Activated CD8-positive, alpha-beta memory T cell treated with anti-CD3 and anti-CD28 coated beads for 36 hours (primary cell): ENCODE measurements around the gene USP47. TPM values are rescaled to one million over a fixed set of nuclear protein-coding genes. Genes with fewer than 3 reads are reported as not detected.

Experiments
- CTCF ChIA-PET: fragments of 350-600 bp; sonication (Branson Sonifier 250); formaldehyde crosslinking; loops from one replicate; lab custom pipeline; 2021; ENCODE audit warnings: antibody characterized with exemption; lab: Charles Lee
- POLR2A ChIA-PET: fragments of 350-600 bp; sonication (Branson Sonifier 250); formaldehyde crosslinking; loops from one replicate; lab custom pipeline; 2021; ENCODE audit warnings: antibody characterized with exemption; lab: Charles Lee
- total RNA-seq, 2 experiments: library from RNA; stranded (reverse); gene quantifications; one replicate each; pipeline ENCODE4 v1.2.3, GENCODE V29; 2021

Gene USP47
- total RNA-seq, 2 experiments from 2014 or later, result 43.9 to 47.2 TPM

DNA sequence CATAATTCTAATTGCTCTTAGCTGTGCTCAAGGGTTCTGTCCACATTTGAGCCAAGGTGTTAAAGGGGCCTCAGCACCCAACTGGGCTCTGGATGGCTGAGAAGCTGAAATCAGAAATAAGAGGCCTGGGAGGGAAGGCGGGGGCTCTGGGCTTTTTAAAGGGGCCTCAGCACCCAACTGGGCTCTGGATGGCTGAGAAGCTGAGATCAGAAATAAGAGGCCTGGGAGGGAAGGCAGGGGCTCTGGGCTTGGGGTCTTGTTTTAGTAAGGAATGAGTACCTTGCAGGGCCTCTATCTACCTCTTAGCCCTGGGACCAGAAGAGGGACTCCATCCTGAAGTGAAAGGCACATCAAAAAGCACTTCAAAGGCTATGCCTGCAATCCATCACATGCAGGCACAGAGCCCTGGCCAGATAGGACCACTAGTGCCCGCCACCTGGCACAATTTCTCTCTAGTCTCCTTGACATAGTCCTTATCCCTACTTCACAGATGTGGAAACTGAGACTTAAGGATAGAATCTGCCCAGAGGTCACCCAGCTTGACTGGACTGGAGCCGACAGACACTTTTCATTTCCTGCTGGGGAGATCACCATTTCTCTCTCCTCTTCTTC, 131.1 kb downstream of the USP47 start:
- ChIA-PET CTCF (no interaction called here), POLR2A (no interaction called here)

DNA sequence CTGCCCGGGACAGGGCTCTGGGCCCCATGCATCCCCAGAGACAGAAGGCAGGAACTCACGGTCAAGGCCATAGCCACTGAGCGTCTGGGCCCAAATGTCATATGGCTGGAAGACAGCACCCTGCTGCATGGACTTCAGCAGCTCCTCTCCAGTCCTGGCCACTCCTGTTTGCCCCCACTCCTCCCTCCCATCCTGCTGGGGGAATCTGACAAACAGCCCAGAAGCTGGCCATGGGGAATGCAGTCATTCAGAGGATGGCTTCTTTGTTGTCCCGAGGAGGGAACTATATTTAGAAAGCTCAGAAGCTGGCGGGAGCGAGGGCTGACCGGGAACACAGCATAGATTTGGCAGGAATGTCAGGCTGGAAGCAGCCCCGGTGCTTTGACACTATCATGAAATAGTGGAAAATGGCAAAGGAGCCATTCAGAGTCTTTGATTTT, 131.6 kb downstream of the USP47 start:
- CTCF ChIA-PET, result no interaction called here
- POLR2A ChIA-PET, result no interaction called here

DNA sequence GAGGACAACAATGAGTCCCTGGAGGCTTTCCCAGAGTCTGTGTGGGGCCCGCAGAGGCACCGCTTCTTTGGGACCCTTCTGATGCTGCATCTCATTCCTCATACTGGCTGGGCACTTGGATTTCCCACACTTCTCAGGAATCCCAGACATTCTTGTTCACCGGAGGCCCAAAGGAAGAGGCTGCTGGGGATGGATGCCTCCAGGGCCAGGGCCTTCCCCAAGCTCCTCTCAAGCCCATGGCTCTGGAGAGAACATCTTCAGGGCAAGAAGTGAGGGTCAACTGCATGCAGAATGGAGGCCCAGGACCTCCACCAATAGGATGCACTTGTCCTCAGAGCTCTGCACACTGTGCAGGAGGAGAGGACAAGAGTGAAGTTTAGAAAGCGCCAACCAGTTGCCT, 132.1 kb downstream of the USP47 start:
- ChIA-PET POLR2A (no interaction called here), CTCF (no interaction called here)

DNA sequence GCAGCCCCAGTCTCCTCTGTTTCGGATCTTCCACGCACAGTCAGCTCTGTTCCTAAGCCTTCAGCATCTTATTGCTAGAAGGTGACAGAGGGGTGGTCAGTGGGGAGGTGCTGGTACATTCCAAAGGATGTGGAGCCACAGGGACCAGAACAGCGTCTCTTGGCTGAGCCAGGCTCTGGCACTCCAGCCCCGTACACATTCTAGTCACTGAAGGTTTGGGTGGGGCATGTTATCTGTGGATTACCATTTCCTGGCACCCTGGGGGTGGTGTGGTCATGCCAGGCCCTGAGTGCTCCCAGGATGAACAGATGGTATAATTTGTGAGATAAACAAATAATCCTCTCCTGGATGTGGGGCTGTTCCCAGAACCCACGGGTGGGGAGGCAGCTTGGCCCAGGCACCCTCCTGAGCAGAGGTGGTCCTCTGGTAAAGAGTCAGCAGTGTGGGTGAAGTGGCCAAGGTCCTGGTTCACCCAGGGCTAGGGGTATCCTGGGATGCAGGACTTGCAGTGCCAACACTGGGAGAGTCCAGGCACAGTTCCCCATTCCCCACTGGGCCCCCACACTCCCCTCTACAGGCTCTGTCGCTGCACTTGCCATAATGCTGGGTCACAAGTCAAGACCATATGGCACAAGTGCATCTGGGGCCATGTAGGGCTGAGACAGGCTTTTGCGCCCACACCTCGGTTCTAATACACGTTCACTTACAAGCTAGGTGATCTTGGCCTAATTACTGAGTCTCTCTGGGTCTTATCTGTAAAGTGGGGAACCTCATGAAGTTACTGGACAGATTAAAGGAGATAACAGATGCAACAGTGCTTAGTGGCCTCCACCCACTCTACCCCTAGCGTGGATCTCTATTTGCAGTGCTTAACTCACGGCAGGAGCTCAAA, 133.7 kb downstream of the USP47 start:
- CTCF ChIA-PET, result no interaction called here
- POLR2A ChIA-PET, result no interaction called here

DNA sequence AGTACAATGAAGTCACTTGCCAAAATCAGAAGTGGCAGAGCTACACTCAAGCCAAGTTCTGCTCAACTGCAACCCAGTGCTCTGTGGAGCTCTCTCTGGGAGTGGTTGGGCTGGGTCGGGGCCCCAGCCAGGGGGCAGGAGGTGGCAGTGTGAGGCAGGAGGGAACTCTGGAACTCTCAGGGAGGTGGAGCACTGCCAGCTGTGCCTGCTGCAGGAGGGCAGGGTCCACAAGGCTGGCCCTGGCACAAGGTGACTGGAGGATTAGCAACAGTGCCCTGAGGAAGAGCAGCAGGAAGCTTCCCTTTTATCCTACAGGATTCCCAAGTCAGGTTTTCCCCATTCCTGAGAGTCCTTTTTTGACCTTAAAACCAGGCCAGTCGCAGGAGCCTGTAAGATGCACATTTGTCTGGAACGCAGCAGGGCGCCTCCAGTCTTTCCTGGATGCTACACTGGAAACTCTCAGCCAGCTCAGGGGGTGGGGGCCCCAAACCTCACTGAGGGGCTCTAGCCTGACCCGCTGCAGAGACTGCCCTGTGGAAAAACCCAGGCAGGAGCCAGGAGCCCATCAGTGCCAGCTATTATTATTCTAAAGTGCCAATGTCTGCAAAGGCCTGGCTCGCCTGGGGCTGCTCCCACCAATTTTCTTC, 134.8 kb downstream of the USP47 start:
- CTCF ChIA-PET, result no interaction called here

DNA sequence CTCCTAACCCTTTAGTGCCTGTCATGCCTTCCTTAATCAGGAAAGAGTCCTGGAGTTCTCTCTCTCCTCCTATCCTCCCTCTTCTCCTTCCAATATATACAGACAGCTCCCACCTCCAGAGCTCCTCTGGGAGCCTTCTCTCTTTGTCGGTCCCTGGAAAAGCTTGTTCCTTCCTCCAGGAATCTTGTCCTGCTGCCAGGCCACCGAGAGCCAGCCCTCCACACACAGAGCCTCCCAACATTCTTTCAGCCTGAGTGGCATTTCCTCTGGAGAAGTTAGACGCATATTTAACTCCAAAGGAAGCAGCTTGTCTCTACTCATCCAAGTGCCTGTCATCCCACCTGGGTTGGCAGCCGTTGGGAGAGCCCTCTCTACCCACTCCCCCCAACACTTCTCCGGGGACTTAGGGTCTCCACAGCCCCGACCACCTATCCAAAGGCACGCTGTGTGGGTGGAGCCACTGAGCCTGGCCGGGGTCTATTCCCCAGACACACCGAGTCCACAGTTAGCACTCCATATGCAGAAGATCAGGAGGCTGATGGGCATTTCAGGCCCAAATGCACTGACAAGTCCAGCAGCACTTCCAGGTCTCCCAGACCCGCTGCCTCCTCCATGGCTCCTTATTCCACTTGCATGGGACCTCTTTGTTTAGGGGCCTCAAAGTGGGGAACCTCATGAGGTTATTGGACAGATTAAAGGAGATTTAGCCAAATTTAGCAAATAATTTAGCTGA, 135.6 kb downstream of the USP47 start:
- ChIA-PET POLR2A (no interaction called here), CTCF (interaction anchor here (1.9 kb wide), 1 partner anchor 11 kb away, joined by 4 read pairs; no protein-coding TSS in a partner anchor)

More for the DNA sequence above, 134.8 kb downstream of the USP47 start:
- POLR2A ChIA-PET, result no interaction called here

DNA sequence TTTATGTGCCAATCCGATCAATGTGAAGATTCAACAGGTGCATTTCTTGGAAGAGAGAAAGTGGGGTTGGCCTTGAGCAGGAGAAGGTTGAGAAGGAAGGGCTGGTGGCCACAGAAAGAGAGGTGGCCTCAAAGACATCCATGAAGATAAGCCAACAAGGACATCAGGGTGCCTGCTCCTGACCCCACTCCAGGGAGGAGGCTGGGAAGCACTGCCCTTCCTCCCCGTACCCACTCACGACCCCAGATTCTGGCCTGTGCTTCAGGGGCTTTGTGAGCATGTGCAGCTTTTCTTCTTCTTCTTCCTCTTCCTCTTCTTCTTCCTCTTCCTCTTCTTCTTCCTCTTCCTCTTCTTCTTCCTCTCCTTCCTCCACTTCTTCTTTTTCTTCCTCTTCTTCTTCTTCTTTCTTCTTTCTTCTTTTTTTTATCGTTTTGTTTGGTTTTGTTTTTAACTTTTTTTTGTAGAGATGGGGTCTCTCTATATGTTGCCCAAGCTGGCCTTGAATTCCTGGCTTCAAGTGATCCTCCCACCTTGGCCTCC, 136.4 kb downstream of the USP47 start:
- ChIA-PET CTCF (interaction anchor here (1.9 kb wide), 1 partner anchor 11 kb away, joined by 4 read pairs; no protein-coding TSS in a partner anchor), POLR2A (no interaction called here)

DNA sequence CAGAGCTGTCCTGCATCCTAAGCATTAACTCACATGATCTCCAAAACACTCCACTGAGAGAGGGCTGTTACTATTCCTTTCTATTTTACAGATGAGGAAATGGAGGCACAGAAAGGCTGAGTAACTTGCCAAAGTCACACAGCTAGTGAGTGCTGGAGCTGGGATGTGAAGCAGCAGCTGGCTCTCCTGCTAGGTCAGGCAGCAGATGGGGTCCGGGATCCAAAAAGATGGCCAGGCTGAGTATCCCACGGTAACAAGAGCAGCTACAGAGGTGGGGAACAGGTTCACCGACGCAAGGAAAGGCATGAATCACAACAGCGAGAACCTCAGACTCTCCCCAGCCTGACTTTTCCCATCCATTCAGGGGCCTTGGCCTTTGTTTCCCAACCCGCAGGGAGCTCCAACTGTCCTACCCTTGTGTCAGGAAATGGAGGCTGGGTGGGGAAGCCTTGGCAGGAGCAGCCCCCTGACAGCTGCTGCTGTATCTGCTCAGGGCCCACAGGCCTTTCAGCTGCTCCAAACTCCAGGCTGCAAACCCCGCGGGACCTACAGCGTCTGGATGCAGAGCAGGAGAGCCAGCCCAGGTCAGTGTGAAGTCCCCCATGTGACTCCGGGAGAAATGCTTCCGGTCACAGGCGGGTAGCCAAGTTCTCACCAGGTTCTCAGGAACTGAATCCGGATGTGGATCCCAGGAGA, 137.2 kb downstream of the USP47 start:
- CTCF ChIA-PET, result interaction anchor here (1.9 kb wide), 1 partner anchor 12 kb away, joined by 4 read pairs; no protein-coding TSS in a partner anchor
- POLR2A ChIA-PET, result no interaction called here

DNA sequence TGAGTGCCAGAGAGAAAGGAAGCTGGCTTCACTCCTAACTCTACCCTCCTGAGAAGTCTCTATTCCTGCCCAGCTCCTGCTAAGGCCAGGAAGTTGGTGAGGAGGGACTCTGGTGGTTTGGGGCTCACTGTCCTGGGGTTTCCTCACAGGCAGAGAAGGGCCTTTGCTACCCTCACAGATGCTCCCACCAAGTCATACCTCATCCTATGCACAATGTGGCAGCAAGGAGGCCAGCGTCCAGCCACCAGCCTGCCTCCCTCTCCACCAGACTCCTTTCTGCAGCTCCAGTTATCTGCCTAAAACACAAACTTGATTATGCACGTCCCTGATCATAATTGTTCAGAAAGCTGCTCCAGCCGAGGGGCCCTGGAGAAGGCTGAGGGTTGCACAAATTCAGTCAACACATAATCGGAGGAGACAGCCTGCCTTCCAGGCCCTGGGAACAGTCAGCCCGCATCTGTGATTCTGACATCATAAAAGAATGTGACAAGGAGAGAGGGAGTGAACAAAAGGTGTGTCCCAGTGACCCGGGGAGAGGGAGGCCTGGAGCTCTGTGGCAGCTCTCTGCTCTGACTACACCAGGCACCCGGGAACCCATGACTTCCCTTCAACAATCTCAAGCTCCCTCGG, 137.8 kb downstream of the USP47 start:
- ChIA-PET CTCF (no interaction called here), POLR2A (no interaction called here)

DNA sequence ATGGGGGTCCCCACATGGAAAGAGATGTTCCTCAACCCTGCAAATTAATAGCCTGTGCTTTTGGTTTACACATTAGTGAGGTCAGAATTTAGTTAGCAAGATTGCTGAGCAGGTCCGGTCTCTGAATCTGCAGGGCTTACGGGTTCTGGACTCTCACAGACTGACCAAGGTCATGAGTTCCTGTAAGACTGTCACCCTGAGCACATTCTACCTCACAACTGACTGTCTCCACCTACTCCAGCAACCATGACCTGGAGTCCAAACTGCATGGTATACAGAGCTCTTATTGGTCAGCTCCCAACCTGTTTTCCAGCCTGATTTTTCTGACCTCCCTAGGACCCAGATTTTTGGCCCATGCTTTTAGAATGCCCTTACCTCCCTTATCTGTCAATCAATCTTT, 138.4 kb downstream of the USP47 start:
- POLR2A ChIA-PET, result no interaction called here
- CTCF ChIA-PET, result no interaction called here

DNA sequence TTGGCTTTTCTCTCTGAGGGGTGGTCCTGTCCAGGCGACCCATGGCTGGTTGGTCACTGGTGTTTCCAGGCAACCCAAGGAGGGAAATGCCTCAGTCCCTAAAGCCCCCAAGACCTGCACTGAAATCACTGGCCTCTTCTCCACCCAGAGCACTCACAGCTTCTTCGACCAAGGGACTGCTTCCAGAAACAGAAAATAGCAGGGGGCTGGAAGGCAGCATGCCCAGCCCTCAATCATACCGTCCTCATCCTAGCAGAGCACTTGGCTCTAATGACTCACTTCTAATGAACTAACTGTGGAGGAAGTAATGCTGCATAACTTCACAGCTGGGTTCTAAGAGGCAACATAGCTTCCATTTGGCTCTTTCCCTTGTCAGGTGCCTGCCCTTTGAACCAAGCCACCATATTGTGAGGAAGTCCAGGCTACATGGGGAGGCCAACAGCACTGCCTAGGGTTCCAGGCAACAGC, 139.1 kb downstream of the USP47 start:
- ChIA-PET CTCF (no interaction called here), POLR2A (no interaction called here)

DNA sequence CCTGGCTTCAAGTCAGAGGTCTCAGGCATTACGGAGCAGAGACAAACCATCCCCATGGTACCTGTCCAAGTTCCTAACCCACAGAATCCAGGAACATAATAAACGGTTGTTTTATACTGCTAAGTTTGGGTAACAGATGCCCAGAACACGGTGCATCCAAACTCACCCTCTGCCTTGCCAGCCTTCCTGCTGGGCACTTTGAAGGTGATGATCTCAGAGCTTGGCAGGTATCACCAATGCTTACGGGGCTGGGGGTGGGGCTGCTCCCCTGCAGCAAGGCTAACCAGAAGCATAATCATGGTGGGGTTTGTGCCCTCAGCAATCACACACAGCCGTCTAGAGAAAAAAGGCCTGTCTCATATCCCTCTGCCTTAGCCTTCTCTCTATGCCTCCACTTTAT, 139.6 kb downstream of the USP47 start:
- ChIA-PET POLR2A (no interaction called here), CTCF (no interaction called here)

DNA sequence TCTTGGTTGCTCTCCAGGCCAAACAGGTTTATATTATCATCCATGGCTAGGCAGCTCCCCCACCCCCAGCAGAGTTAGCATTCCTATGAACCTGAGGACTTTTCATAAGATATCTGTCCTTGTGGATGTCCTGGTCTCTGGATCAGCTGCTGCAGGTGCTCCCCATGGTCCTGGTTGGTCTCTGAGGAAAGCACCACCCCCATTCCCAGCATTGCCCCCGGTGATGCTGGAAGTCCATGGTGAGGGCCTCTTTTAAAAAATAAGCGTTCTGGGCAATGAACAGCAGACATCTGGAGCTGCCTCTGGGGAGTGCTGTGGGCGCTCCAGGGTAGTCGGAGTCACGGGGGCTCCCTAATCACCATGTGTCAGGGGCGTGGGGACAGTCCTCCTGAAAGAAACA, 140.1 kb downstream of the USP47 start:
- POLR2A ChIA-PET, result no interaction called here
- CTCF ChIA-PET, result no interaction called here

DNA sequence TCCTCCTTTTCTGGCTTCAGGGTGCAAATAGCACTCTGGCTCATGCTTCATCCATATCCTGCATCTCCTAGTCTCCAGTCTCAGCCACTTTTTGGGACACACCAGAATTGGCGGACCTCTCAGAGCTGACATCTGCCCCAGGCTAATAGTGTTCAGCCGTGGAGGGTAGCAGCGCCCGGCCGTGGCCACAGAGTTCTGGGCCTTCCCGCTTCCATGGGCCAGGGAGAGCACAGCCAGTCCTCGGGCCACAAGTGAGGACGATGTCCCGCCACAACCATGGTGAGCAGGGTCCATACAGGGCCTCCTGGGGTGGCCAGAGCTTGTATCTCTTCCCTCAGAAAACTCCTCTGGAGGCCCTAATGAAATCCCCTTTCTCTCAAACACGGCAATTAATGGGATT, 140.7 kb downstream of the USP47 start:
- POLR2A ChIA-PET, result no interaction called here
- CTCF ChIA-PET, result no interaction called here

DNA sequence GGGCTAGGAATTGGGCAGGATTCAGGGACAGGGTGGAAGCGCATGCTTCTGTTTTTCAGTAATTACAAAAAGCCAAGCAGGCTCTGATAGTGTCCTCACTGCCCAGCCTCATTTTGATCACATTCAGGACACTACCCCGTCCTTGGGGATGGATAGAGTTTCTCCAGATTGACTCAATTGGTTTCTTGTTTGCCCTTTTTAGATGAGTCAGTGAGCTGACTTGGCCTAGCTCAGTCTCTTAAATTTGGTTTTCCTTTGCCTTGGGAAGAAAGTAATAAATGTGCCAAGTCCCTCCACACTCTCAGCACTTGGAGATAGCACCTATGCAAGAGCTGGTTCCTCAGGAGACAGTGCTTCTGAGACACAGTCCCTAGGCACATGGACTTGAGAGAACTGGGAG, 141.2 kb downstream of the USP47 start:
- ChIA-PET POLR2A (no interaction called here), CTCF (no interaction called here)

DNA sequence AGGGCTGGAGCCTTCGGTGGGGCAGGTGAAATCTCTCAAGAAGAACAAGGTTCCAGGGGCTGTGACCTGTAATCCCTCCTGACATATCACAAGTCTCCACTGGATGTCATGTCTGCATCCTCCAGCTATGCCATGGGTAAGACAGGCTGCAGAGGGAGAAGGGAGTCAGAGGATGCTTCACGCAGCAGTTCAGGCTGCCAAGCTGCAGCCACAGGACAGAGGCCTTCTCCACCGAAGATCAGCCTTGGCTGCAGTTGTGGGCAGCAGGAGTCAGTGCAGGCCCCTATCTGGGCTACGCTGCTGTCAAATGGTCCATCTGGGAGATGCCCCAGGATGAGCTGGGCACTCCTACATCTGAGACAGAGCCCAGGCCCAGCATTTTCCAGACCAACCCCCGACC, 141.7 kb downstream of the USP47 start:
- POLR2A ChIA-PET, result no interaction called here
- CTCF ChIA-PET, result no interaction called here

DNA sequence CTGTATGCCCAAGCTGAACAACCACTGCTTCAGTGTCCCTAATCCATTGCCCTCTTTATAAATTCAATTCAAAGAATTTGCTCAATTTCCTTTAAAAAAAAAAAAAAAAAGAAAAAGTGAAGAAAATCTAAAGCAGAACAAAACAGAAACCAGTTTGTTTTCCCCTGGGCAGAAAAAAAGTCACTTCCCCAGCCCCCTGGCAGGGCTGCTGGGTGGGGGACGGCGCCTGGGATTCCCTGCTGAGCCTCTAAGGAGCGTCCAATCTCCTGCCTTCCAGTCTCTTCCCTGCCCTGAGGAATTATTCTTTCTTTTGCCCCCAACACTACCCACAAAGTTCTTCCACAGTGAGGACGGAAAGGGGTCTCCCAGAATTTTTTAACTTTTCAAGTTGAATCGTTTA, 142.8 kb downstream of the USP47 start:
- CTCF ChIA-PET, result no interaction called here
- POLR2A ChIA-PET, result no interaction called here

DNA sequence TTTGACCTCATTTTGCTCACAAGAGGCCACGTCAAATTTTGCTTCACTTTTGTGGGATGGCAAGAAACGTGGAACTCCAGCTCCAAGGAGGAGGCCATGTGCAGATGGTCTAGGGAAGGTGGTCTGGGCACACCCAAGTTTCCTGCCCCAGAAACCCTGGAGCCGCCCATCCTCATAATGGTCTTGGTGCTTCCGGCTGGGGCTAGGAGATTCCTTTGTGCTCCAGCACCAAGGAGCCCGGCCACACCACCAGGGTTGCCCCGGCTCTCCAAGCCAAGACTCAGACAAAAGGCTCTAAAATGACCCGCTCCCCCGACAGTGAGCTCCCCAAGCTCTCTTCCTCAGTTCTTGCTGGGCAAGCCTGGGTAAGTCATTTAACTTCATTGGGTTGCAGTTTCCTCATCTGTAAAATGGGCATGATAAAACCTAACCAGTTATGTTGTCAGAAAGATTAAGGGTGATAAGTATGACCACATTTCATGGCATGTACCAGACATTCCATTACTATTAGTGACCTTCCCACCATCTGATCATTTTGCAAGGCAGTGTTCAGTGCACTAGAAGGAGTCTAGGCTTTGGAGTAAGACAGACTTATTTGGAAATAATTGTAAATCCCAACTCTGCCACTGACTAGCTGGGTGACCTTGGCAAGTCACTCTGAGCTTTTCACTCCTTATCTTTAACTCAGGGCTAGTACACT, 143.4 kb downstream of the USP47 start:
- CTCF ChIA-PET, result no interaction called here
- POLR2A ChIA-PET, result no interaction called here
